Renal cortical epithelial cell (primary cell): ENCODE data around the gene KRTAP3-2. TPM values are rescaled to one million over a fixed set of nuclear protein-coding genes. Genes with fewer than 3 reads are reported as not detected.
A peak's percentile ranks its signal among the peaks of the same experiment; 100 is the strongest.
"Not testable (repeated sequence)": the region's sequence is repeated elsewhere in the genome, so short reads cannot be mapped to it uniquely, and the experiment has no call there.

Experiments used
- DNase-seq: peaks from one replicate; pipeline ENCODE4 v3.0.0-alpha.2; 2011; ENCODE audit warnings: low read depth
- total RNA-seq: library from RNA; depleted of rRNA; stranded (reverse); fragments of >200 nt; gene quantifications from 2 replicates; pipeline ENCODE4 v1.2.3, GENCODE V29; 2014

Gene KRTAP3-2
- total RNA-seq = not detected in 2 replicates

- not testable (repeated sequence) for DNase-seq
Measured at GRCh38 chr17:40999563-40999962, at the start of gene KRTAP3-2. TSS of gene KRTAP3-2 (minus strand) at chr17:40999906. CDS start at chr17:40999853, 53 bp downstream.

GRCh38 chr17:41049110-41049509, 49.4 kb upstream of the KRTAP3-2 start:
- DNase-seq = peak; percentile 49

GRCh38 chr17:41048441-41048840, 48.7 kb upstream of the KRTAP3-2 start:
- no peak for DNase-seq

- DNase-seq = not testable (repeated sequence)
Measured at GRCh38 chr17:41046735-41047465, 47.2 kb upstream of the KRTAP3-2 start, which contains the start of gene KRTAP2-1. TSS of gene KRTAP2-1 (minus strand) at chr17:41047316. CDS start at chr17:41047267, 49 bp downstream.

- no peak for DNase-seq
Measured at GRCh38 chr17:41042953-41043352, 43.2 kb upstream of the KRTAP3-2 start.

GRCh38 chr17:41040783-41041571, 41.3 kb upstream of the KRTAP3-2 start, which contains the start of gene KRTAP1-1:
TSS of gene KRTAP1-1 (minus strand) at chr17:41041450. CDS start at chr17:41041397, 53 bp downstream.
- DNase-seq = not testable (repeated sequence)

- DNase-seq = no peak
Measured at GRCh38 chr17:41037853-41038350, 38.2 kb upstream of the KRTAP3-2 start.

- not testable (repeated sequence) for DNase-seq
Measured at GRCh38 chr17:41034346-41034935, 34.7 kb upstream of the KRTAP3-2 start, which contains the start of gene KRTAP1-3. TSS of gene KRTAP1-3 (minus strand) at chr17:41034874. CDS start at chr17:41034821, 53 bp downstream.

GRCh38 chr17:41029633-41030245, 30.0 kb upstream of the KRTAP3-2 start, which contains the start of gene KRTAP1-4:
TSS of gene KRTAP1-4 (minus strand) at chr17:41030195. CDS start at chr17:41030078, 117 bp downstream.
- DNase-seq = no peak

GRCh38 chr17:41026715-41027471, 27.2 kb upstream of the KRTAP3-2 start, which contains the start of gene KRTAP1-5:
TSS of gene KRTAP1-5 (minus strand) at chr17:41027208. CDS start at chr17:41027155, 53 bp downstream.
- DNase-seq = no peak

- no peak for DNase-seq
Measured at GRCh38 chr17:41024697-41025096, 25.0 kb upstream of the KRTAP3-2 start.

- DNase-seq = no peak
Measured at GRCh38 chr17:41020336-41020735, 20.6 kb upstream of the KRTAP3-2 start.

GRCh38 chr17:41019415-41019814, 19.7 kb upstream of the KRTAP3-2 start:
- DNase-seq = no peak

GRCh38 chr17:41018541-41018940, 18.8 kb upstream of the KRTAP3-2 start:
- DNase-seq = no peak

- DNase-seq = no peak
Measured at GRCh38 chr17:41016578-41017215, 17.0 kb upstream of the KRTAP3-2 start.

GRCh38 chr17:41015454-41015853, 15.7 kb upstream of the KRTAP3-2 start:
- peak; percentile 34 for DNase-seq

- no peak for DNase-seq
Measured at GRCh38 chr17:41013606-41014005, 13.9 kb upstream of the KRTAP3-2 start.

- DNase-seq = no peak
Measured at GRCh38 chr17:41013181-41013580, 13.5 kb upstream of the KRTAP3-2 start.

- no peak for DNase-seq
Measured at GRCh38 chr17:41012326-41013120, 12.8 kb upstream of the KRTAP3-2 start.
